Prostate gland (tissue), 2 donors: Measurements from ENCODE around the gene MED7. TPM values are rescaled to one million over a fixed set of nuclear protein-coding genes. Genes with fewer than 3 reads are reported as not detected.
A peak's percentile ranks its signal among the peaks of the same experiment; 100 is the strongest.
"Not testable (repeated sequence)": the region's sequence is repeated elsewhere in the genome, so short reads cannot be mapped to it uniquely, and the experiment has no call there.

Experiments used
- DNase-seq: peaks from one replicate; pipeline ENCODE4 v3.0.0-alpha.2; 2019; ENCODE audit warnings: low spot score
- H3K27ac ChIP-seq, 2 donors: fragments of 200-600 bp; sonication (generic); 2 replicates each; pipeline ENCODE4 v1.5.1; 2017 to 2019
- H3K27me3 ChIP-seq: fragments of 200-600 bp; sonication (generic); replicated peaks from 2 replicates; pipeline ENCODE4 v1.5.1; 2019; ENCODE audit not compliant: insufficient read depth
- H3K36me3 ChIP-seq, 2 donors: fragments of 200-600 bp; sonication (generic); 1 replicate in 1 of 2; 2 replicates in 1 of 2; pipeline versions ENCODE4 v1.5.1 to v1.8.1; 2017 to 2019
- H3K4me1 ChIP-seq: fragments of 200-600 bp; sonication (generic); replicated peaks from 2 replicates; pipeline ENCODE4 v1.5.1; 2019
- H3K4me3 ChIP-seq, 2 donors: fragments of 200-600 bp; sonication (generic); 2 replicates each; pipeline ENCODE4 v1.5.1; 2017 to 2019
- H3K9me3 ChIP-seq: fragments of 200-600 bp; sonication (generic); 2 replicates; pipeline ENCODE4 v1.5.1; 2017
- CTCF ChIP-seq, 4 experiments: fragments of 200-600 bp in 2 of 4; fragments of 450-650 bp in 2 of 4; sonication (generic) in 2 of 4; IDR thresholded peaks; 1 replicate in 3 of 4; 2 replicates in 1 of 4; pipeline ENCODE4 v1.5.1; 2016 to 2019; ENCODE audit warnings: antibody characterized with exemption in 4 of 4, mild to moderate bottlenecking in 2 of 4, moderate library complexity in 2 of 4
- POLR2A ChIP-seq: fragments of 450-650 bp; IDR thresholded peaks from one replicate; pipeline ENCODE4 v1.6.1; 2016; ENCODE audit warnings: antibody characterized with exemption, mild to moderate bottlenecking
- POLR2AphosphoS5 ChIP-seq: sonication (generic); formaldehyde crosslinking; IDR thresholded peaks from one replicate; pipeline ENCODE4 v1.6.1; 2017; ENCODE audit warnings: antibody characterized with exemption
- WGBS: methylation state at CpG from one replicate; pipeline ENCODE4 v1.1.5; 2018; 5-methylcytosine and 5-hydroxymethylcytosine counted together
- intact Hi-C: fragments of 100-400 bp; cut with DNase I; formaldehyde crosslinking; loops from one replicate; pipeline ENCODE4 v1.14.2; 2022
- total RNA-seq, 2 donors: library from RNA; depleted of rRNA; stranded (reverse); fragments of >200 nt; gene quantifications; one replicate each; pipeline ENCODE4 v1.1.0, GENCODE V29; 2016

Gene MED7, protein sequence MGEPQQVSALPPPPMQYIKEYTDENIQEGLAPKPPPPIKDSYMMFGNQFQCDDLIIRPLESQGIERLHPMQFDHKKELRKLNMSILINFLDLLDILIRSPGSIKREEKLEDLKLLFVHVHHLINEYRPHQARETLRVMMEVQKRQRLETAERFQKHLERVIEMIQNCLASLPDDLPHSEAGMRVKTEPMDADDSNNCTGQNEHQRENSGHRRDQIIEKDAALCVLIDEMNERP
- total RNA-seq: 10 to 100 TPM; 10.7 to 11.1 TPM

DNA sequence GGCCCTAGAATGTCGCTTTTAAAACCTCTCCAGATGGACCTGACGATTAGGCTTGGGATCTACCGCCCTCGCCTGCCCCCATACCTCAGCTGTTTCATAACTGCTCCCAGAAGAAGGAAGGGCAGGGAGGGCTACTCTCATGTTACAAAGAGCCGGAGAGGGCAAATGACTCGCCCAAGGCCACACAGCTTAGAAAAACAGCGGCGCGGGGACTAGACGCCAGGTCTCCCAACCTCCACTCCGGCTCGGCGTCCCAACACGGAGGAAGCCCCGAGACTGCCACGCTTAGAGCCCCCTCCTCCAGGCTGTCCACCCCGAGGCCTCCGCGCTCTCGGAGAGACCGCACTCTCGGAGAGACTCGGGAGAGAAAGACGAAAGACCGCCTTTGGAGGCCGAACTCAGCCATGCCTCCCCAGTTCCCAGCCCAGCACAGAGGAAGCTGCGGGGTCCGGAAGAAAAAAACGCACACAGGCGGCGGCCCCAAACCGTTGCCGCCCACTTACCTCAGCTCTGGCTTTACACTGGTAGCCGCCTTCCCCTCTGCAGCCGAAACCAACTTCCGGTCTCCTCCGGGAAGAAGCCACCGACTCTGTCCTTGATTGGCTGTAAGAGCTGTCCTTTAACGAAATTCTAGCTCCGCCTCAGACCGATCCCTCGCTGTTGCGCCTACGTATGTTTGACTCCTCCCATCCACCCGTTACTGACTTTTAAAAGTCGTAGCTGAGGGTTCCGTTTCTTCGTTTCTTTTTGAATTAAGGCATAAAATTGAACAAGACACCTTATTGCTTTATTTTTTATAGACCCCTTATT lies at the start of gene MED7:
MED7 (minus strand) TSS at position 549 of the 810 bp plus-strand sequence. CDS start 3,434 bp downstream, outside the sequence.
- no peaks in the 10 kb centered on the region for H3K27me3 ChIP-seq
- intact Hi-C loops: no loop called here
- no peaks in the 10 kb centered on the region for H3K36me3 ChIP-seq
- peak; percentile 98 for DNase-seq
- H3K9me3 ChIP-seq: no peaks in the 10 kb centered on the region
- no peaks in the 10 kb centered on the region for H3K4me1 ChIP-seq
- TF ChIP-seq POLR2A (peak; percentile 74), CTCF (IDR thresholded peaks at IDR 0.05) (no peak), POLR2AphosphoS5 (peak; percentile 93)
- peak within 1 kb of the TSS; percentile 80 to 85 for H3K4me3 ChIP-seq
- under 1% methylated on average over 48 of the region's 48 CpGs for WGBS
- peak within 1 kb of the TSS; percentile 86 to 87 for H3K27ac ChIP-seq

DNA sequence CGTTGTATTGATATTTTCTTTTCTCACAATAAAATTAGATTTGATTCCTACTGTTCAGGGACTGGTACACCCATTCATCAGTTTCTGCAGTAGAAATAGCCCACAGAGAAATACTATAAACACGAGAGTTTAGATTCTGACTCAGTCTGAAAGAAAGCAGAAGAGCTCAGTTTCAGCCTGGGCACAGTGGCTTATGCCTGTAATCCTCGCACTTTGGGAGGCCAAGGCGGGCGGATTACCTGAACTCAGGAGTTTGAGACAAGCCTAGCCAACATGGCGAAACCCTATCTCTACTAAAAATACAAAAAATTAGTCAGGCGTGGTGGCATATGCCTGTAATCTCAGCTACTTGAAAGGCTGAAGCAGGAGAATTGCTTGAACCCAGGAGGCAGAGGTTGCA lies 46.6 kb upstream of the MED7 start:
- Histone ChIP-seq H3K9me3 (no peaks in the 10 kb centered on the region), H3K27ac (no peak overlapping the region), H3K36me3 (no peaks in the 10 kb centered on the region), H3K4me3 (no peak overlapping the region), H3K27me3 (no peaks in the 10 kb centered on the region), H3K4me1 (no peaks in the 10 kb centered on the region)
- intact Hi-C loops: no loop called here
- 86% methylated on average over 7 of the region's 7 CpGs for WGBS
- no peak for DNase-seq
- no peak for TF ChIP-seq POLR2A
- no peak for TF ChIP-seq CTCF (IDR thresholded peaks at IDR 0.05)
- TF ChIP-seq POLR2AphosphoS5: no peak

GRCh38 chr5:157188270-157188669 lies 45.6 kb upstream of the MED7 start:
- no peaks in the 10 kb centered on the region for H3K9me3 ChIP-seq
- no peaks in the 10 kb centered on the region for H3K36me3 ChIP-seq
- H3K4me3 ChIP-seq: no peak overlapping the region
- no peaks in the 10 kb centered on the region for H3K27me3 ChIP-seq
- no peaks in the 10 kb centered on the region for H3K4me1 ChIP-seq
- TF ChIP-seq POLR2AphosphoS5 (no peak), POLR2A (no peak)
- intact Hi-C loops: no loop called here
- no peak overlapping the region for H3K27ac ChIP-seq
- DNase-seq: no peak

- Histone ChIP-seq H3K36me3 (no peaks in the 10 kb centered on the region), H3K9me3 (no peaks in the 10 kb centered on the region), H3K4me1 (no peaks in the 10 kb centered on the region), H3K4me3 (no peak overlapping the region), H3K27ac (no peak overlapping the region), H3K27me3 (no peaks in the 10 kb centered on the region)
- intact Hi-C loops: no loop called here
- DNase-seq: no peak
- TF ChIP-seq CTCF (IDR thresholded peaks at IDR 0.05) (no peak), POLR2A (no peak), POLR2AphosphoS5 (no peak)
- 60% methylated on average over 5 of the region's 5 CpGs for WGBS
Observed at GRCh38 chr5:157187046-157187754, 44.5 kb upstream of the MED7 start.

DNA sequence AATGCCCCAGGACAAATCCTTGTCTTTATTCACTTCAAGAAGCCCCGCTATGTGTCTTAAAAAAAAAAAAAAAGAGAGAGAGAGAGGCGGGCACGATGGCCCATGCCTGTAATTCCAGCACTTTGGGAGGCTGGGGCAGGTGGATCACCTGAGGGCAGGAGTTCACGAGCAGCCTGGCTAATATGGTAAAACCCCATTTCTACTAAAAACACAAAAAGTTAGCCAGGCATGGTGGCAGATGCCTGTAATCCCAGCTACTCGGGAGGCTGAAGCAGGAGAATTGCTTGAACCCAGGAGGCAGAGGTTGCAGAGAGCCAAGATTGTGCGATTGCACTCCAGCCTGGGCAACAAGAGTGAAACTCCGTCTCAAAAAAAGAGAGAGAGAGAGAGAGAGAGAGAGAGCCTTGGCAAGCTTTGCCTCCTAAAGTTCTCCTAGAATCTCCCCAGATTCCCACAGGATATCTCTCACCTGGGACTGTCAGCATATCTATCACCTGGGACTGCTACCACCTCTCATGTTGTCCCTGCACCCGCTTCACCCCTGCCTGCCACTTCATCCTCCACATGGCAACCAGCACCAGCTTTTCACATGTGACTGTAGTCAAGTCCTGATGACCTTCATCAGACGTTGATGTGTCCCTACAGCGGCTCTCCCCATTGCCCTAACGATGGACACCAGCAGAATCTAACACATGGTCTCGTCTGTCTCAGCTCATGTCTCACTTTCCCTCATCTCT lies 43.8 kb upstream of the MED7 start:
- WGBS: 71% methylated on average over 12 of the region's 12 CpGs
- DNase-seq: no peak
- intact Hi-C loops: no loop called here
- Histone ChIP-seq H3K36me3 (no peaks in the 10 kb centered on the region), H3K27me3 (no peaks in the 10 kb centered on the region), H3K9me3 (no peaks in the 10 kb centered on the region), H3K4me1 (no peaks in the 10 kb centered on the region), H3K4me3 (no peak overlapping the region), H3K27ac (no peak overlapping the region)
- no peak for TF ChIP-seq POLR2A
- TF ChIP-seq POLR2AphosphoS5: no peak

DNA sequence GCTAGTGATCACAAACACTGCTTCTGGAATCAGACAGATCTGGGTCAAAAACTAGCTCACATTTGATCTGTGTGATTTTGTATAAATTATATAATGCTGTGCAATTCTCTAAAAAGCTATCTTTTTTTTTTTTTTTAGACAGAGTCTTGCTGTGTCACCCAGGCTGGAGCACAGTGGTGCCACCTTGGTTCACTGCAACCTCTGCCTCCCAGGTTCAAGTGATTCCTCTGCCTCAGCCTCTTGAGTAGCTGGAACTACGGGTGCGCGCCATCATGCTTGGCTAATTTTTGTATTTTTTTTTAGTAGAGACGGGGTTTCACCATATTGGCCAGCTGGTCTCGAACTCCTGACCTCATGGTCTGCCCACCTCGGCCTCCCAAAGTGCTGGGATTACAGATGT lies 42.5 kb upstream of the MED7 start:
- intact Hi-C loops, H3K4me1 ChIP-seq, H3K4me3 ChIP-seq, DNase-seq, H3K27me3 ChIP-seq, H3K36me3 ChIP-seq, H3K9me3 ChIP-seq, H3K27ac ChIP-seq: not testable (repeated sequence)
- 97% methylated on average over 6 of the region's 6 CpGs for WGBS
